ENCODE results near the gene FNDC11.
"Not testable (repeated sequence)": the region's sequence is repeated elsewhere in the genome, so short reads cannot be mapped to it uniquely, and the experiment has no call there.

The FNDC11 gene

DNA sequence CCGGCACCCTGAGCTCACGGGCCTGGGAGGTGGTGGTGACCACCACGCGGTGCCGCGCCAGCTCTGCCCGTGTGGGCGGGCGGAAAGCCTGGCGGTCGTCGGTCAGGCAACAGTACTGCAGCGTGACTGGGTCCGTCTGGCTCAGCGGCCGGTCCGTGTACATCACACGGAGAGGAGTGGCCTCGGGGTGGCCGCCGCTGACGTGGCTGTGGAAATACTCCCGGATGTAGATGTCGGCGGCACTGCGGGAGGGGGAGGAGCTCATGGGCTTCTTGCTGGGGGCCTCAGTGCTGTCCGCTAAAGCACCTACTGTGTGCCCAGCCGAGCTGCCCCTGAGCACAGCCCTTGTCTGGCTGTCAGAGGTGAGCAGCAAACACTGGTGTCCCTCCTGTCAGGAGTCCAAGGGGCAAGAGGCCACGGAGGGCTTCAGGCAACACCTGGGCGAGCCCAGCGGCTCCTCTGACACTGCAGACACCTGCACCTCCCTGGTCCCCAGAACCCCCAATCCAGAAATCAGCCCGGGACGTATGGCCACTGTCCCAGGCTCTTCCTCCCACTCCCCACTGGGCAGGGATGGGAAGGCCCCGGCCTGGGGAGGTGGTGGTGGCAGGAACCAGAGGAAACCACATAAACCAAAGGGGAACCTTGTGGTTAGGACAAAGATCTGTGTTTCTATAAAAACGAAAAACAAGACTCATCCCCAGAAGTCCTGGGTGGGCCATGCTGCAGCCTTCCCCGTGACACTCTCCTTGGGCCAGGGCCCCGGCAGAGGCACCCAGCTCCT is 13.6 kb downstream of the FNDC11 start:
- peak; percentile 56 for DNase-seq (ENCODE audit: low spot score)

DNA sequence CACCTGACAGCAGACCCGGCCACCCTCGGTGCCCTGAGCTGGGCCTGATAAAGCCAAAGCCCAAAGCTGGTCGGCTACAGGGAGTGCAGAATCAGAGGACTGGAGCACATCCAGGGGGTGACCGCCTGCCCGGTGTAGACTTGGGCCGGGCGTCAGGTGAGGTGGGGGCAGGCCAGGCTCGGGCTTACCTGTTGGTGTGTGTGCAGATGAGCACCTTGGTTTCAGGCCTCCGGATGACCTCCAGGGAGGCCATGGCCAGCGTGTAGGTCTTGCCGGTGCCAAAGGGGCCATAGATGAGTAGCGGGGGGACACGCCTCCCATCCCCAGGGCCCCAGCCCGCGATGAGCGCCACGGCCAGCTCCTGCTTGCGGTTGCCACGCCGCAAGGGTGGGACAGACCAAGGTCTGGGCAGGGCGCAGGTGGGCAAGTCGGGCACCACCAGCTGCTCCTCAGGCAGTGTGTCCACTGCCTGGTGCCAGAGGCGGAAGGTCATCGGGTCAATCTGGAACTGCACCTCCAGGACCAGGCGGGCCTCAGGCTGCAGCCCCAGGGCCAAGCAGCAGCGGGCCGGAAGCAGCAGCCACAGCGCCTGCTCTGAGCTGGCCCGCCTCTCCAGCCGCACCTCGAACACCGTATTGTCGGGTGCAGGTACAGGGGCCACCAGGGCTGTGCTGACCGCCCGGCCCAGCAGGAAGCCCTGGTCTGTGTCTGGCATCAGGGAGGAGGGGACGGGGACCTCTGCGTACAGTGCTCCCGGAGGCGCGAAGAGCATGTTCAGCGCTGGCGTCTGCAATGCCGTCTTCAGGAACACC is 14.4 kb downstream of the FNDC11 start:
- no peak for DNase-seq (ENCODE audit: low spot score)

DNA sequence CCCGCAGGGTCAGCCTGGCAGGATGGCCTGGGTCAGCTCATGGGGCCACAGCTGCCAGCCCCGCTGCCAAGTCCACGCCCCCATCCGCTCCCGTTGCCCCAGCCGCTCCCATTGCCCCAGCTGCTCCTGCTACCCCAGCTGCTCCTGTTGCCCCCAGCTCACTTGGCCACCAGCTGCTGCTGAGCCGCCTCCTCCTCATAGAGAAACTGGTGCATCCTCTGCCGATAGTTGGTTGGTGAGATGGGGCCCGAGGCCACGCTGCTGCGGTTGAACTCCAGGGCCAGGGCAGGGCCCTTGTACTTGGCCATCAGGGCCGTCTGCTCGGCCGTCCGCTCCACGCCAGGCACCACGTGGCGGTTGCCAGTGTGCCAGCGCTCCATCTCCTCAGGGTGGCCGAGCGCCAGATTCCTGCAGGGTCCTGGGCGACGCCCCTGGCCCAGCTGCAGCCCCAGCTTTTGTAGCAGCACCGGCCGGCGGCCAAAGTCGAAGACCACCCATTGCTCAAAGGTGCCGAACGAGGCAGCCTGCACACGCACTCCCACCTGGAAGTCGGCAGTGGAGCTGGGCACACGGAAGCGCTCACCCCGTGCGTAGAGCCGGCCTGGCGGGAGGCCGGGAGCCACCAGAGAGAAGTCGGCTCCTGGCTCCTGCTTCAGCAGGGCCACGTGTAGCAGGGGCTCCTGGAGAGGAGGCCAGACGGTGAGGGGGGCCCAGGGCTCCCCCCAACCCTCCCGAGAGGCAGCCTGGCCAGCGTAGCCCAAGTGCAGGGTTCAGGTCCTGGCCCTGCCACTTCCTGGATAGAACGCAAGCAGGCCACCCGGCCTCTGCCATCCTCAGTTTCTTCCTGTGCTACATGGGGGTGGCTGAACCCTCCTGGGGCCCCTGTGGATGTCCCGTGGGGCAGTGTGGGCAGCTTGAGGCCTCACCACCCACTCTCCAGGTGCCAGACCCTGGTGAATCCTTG is 15.3 kb downstream of the FNDC11 start:
- no peak for DNase-seq (ENCODE audit: low spot score)

DNA sequence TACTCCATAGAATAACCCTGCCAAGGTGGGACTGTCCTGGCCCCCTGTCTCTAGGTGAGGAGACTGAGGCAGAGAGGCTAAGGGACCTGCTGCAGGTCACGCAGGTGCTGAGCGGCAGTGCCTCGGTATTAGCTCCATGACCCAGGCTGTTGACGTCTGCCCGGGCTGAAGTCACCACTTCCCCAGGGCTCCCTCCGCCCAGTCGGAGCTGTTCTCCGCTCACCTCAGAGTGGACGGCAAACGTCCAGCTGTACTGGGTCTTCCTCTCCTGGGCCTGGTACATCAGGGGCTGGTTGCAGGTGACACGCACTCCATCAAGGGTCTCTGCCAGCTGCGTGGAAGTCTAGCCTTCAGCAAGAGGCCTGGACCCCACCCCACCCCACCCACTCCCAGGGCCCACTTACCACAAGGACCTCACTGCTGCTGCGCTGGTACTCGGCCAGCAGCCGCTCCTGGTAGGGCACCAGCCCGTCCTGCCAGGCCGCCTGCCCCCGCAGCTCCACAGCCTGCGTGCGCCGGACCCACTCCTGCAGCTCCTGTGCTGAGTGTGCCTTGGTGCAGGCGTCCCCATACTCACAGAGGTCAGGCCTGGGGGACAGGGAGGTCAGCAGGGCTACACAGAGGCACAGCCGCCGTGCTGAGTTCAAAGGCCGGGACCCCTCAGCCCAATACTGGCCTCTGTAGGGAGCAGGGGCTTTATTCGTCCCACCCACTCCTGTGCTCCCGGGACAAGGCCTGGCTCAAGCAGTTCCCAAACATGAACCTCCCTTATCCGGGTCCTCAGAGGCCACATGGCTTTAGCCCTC is 16.5 kb downstream of the FNDC11 start:
- no peak for DNase-seq (ENCODE audit: low spot score)

DNA sequence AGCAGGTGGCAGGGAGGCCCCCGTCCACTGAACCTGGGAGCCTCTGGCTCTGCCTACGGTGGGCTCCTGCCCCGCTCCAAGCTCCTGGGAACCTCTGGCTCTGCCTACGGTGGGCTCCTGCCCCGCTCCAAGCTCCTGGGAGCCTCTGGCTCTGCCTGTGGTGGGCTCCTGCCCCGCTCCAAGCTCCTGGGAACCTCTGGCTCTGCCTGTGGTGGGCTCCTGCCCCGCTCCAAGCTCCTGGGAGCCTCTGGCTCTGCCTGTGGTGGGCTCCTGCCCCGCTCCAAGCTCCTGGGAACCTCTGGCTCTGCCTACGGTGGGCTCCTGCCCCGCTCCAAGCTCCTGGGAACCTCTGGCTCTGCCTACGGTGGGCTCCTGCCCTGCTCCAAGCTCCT is 17.1 kb downstream of the FNDC11 start:
- not testable (repeated sequence) for DNase-seq (ENCODE audit: low spot score)

DNA sequence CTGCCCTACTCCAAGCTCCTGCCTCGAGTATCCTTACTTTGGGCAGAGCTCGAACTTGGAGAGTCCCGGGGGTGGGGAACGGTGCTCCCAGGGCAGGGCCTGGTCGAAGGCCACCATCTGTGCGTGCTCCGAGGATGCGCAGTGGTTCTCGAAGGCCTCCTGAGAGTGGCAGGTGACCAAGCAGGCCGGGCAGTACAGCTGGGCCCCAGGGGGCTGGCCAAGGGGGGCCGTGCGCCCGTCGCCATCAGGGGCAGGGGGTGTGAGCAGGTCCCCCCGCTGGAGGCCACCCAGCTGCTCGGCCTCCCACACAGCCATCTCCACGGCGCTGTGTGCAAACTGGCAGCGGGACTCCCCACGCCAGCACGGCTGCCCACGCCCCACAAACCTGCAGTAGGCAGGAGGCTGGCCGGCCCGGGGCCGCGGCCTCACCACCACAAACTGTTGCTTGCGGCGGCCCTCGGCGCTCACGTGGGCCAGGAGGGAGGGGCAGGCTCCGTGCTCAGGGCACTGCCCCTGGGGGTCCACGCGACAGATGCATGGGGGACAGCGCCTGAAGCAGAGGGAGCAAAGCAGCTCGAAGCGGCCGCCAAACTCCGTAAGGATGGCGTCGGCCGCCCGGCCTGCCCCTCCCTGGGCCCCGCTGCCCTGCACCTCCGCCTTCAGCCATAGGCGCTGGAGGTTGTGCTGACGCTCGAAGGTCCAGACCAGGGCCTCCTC is 18.3 kb downstream of the FNDC11 start:
- no peak for DNase-seq (ENCODE audit: low spot score)

DNA sequence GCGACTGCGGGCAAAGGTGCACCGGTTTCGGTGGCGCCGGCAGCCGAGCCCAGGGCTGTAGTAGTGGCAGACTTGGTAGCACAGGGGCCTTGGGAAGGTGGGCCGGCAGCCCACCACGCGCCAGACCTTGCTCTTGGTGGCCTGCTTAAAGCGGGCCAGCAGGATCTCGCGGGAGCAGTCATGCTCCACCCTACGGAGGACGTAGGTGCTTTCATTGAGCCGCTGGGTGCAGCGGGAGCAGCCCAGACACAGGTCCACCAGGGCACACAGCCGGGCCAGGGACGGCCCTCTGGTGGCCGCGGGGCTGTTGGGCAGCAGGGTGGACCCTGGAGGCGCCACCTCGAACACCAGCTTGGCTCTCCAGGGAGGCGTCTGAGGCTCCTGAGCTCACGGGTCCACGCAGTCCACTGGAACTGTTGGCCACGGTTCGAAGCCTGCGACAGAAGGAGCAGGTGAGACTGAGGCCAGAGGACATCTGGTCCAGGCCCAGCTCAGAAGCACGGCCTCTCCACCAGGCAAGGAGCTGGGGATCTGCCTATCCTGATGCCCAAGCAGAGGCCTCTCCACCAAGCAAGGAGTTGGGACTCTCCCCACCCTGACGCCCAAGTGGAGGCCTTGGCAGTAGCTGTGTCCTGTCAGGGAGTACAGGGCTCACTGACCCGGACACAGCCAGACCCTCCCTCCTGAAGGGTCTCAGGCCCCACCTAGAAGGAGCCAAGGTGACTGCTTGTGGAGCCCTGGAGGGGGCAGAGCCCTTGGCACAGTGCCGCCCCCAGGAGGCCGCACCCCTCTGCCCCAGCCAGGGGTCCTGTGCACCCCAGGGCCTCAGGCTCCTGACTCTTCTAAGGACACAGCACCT is 19.1 kb downstream of the FNDC11 start:
- DNase-seq (ENCODE audit: low spot score), result no peak

DNA sequence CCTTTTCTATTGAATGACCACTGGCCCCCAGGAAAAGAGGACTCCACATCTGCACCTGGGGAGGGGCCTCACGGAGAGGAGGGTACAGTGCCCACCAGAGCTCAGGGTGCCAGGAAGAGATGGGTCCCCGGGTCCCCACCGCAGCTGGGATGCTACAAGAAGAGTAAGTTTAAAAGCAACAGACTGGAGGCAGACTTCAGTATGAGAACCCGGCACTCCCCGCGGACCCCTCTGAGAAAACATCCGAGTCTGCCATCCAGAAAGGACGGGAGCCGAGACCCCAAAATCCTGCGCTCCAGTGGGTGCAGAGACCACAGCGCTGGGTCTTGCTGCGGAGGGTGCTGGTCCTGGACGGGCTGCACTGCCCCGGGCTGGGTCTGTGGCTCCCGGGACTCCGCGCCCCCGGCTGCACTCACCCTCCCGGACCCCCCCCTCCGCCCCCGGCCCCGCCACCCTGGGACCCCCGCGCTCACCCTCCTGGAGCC is 19.7 kb downstream of the FNDC11 start:
- no peak for DNase-seq (ENCODE audit: low spot score)

DNA sequence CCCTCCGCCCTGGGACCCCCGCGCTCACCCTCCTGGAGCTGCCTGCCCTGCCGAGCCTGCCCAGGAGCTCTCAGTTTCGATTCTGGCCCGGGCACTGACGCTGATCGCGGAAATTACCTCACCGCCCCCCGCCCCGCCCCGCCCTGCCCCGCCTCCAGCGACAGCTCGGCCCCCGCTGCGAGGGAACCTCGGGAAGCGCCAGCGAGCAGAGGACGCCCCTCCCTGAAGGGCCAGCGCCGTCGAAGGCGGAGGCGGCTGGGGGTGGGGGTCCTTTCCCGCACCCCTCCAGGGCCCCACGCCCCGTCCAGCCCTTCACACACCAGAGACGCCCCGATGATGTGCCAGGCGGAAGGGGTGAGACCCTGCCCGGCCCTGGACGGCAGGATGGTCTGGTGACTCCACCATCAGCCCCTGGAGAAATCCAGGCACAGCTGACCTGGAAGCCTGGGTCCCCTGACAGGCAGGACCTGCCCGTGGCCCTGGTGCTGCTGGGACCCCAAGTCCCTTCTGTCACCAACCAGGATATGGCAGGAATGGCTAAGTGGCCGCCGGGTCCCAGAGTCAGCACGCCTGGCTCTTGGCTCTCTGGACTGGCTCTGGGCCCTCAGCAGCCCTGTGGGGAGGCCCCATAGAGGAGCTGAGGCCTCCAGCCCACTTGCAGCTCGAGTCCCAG is 20.3 kb downstream of the FNDC11 start, which contains the start of gene HELZ2:
Gene HELZ2, minus strand, starts transcription at position 84 of the 673 bp plus-strand sequence. CDS start 1,854 bp downstream, outside the sequence.
- peak; percentile 76 for DNase-seq (ENCODE audit: low spot score)

DNA sequence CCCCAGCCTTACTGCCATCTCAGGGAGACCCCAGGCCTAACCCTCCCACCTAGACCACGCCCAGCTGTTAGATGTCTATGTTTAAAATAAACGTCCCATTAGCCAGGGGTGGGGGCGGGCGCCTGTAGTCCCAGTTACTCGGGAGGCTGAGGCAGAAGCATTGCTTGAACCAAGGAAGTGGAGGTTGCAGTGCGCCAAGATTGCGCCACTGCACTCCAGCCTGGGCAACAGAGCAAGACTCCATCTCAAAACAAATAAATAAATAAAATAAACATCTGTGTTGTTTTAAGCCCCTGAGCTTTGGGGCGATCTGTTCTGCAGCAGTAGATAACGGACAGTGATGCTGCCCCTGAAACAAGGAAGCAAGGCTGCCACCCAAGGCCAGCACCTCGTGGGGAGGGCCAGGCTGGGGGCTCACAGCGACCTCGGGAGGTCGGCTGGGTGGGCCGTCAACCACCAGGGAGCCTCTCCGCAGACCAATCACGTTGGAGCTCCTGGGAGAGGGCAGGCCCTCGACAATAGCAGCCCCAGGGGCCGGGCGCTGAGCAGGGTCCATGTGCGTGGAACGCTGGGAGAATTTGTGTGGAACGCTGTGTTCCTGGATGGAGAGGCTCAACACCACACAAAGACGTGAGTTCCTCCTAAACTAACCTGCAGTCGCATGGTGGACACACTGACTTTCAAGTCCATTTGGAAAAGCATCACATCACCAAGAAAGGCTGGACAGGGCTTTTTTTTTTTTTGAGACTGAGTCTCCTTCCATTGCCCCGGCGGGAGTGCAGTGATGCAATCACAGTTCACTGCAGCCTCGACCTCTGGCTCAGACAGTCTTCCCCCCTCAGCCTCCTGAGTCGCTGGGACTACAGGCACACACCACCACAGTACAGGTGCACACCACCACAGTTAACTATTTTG is 21.1 kb downstream of the FNDC11 start:
- no peak for DNase-seq (ENCODE audit: low spot score)

DNA sequence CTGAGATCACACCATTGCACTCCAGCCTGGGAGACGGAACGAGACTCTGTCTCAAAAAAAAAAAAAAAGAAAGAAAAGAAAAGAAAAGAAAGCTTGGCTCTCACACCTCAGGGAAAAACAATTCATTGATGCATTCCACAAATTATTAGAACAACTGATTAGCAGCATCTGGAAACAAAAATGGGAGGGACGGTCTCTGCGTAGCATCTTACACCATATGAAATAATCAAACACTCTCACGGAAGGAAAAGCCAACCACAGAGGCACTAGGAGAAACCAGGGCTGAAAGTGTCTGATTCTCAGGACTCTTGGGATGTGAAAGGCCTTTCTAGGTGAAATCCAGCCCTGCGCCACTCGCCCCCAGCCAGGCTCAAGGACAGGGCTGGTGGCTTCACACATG is 22.4 kb downstream of the FNDC11 start:
- no peak for DNase-seq (ENCODE audit: low spot score)

DNA sequence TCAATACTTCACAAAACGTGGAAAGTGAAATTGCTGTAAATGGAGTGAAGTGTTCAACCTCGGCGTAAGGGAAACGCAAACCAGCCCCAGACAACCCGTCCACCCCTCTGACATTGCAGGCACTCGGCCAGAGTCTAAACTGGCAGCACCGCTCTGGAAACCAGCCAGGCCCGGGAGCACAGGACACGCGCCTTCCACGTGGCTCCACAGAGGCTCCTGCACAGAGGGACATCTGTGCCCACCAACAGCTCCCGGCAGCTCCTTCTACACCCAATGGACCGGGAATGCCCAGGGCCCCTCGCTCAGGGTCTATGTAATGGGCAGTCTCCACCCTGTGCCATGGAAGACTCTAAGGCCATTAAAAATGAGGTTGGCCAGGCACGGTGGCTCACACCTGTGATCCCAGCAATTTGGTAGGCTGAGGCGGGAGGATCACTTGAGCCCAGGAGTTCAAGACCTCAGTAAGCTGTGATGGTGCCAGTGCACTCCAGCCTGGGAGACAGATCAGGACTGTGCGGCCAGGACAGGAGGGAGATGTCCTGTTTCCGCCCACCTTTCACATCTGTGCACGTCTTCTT is 23.4 kb downstream of the FNDC11 start:
- DNase-seq (ENCODE audit: low spot score), result no peak

DNA sequence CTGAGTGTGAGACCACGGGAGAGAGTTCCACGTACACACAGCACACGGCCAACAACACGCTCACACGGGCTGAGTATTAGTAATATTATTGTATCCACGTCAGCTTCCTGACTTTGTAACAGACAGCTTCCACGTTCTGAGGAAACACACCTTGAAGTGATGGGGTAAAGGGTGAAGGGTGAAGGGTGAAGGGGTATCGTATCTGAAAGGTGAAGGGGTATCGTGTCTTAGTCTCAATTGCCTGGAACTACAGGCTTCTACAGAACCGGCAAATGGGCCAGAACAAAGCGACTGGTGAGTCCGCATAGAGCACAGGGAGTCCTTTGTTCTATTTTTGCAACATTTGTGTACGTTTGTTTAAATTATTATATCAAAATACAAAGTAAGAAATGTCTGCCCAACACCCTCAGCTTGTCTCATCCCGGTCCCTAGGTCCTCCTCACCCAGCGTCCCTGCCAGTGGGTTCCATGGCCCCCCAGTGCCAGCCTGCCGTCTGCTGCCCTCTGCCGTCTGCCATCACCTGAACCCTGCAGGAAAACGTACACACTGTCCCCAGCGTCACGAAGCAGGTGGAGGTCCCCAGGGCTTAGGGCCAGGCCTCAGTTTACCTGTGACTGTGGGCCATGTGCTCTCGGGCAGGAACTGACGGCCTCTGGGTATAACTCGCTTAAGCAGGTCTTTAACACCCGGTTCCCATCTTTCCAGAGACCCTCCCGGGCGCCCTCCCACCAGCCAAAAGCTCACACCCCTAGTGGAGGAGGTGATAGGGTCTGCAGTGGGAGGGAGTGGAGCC is 24.5 kb downstream of the FNDC11 start:
- DNase-seq (ENCODE audit: low spot score), result no peak

DNA sequence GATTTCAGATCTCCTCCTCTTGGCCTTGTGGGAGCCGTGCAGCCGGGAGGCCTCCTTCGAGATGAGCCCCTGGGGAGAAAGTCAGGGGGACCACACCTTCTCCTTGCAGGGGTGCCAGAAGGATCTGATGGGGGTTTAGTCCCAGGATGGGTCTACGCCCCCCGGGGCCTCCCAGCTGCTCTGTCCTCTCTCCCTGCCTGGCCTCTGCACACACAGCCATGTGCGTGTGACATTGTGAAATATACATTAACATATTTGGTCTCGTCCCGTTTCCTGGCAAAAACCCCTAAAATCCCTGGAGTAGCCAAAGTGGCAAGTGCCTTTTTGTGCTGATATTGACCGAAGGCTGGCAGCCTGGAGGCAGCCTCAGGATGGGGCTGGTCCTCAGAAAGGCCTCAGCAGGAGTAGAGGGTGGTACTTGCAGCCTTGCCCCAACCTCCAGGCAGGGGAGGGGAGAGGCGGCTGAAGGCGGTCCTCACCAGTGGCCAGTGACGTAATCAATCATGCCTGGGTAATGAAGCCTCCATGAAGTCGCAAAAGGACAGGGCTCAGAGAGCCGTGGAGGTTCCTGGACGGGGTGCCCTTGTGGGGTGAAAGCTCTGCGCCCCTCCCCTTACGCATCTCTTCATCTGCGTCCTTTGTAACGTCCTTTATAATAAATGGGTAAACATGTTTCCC is 25.2 kb downstream of the FNDC11 start:
- DNase-seq (ENCODE audit: low spot score), result no peak

DNA sequence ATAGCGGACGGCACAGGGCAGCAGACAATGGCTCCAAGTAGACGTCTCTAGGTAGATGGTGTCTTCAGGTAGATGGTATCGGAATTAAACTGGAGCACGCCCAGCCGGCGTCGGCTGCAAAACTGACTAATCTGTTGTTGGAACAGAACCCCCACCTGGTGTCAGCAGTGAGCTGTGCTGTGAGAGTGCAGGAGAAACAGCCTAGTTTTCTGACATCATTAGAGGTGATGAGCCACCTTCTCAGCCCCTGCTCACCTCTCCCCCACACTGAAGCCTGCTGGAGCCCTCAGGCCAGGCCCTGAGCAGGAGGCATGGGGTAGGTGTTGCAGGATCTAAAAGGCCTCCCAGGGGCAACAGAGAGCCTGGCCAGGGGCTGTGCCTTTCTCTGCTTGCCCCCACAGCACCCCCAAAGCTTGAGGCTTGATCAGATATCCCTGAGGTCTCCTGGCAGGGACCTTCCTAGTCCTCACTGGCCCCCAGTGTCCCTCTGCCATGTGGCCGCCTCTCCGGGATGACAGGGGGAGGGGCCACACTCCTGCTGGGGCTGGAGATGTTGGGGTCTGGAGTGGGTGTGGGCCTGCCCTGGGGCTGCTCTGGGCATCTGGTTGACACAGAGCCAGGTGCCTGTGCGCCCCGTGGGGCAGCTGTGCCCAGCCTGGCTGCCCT is 27.0 kb downstream of the FNDC11 start:
- peak; percentile 84 for DNase-seq (ENCODE audit: low spot score)
